Measurements from ENCODE around the gene WDR1.

WDR1 gene

GRCh38 chr4:10097906-10098779 lies 18.5 kb downstream of the WDR1 start:
- DNase-seq, result no peak

DNA sequence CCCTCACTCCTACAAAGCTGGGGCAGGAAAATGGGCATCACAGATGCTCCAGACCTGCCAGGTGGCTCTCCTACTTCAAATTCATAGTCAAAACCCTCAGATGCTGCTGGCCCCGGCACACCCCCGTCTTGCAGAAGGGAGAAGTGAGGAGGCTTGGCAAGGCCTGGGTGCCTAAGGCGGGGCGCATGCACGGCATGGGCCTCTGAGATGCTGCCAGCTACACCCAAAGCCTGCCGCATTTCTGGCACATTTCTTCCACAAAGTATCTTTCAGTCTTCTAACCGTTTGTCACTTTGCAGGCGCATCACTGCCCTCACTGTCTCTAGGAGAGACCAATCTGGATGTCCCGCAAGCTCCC lies 19.6 kb downstream of the WDR1 start:
- no peak for DNase-seq

GRCh38 chr4:10096201-10096977 lies 20.2 kb downstream of the WDR1 start:
- peak; percentile 40 to 81 for DNase-seq

GRCh38 chr4:10095296-10095991 lies 21.2 kb downstream of the WDR1 start:
- DNase-seq, result peak in 1 of 2 experiments; percentile 52

GRCh38 chr4:10094841-10095240 lies 21.8 kb downstream of the WDR1 start:
- no peak for DNase-seq

DNA sequence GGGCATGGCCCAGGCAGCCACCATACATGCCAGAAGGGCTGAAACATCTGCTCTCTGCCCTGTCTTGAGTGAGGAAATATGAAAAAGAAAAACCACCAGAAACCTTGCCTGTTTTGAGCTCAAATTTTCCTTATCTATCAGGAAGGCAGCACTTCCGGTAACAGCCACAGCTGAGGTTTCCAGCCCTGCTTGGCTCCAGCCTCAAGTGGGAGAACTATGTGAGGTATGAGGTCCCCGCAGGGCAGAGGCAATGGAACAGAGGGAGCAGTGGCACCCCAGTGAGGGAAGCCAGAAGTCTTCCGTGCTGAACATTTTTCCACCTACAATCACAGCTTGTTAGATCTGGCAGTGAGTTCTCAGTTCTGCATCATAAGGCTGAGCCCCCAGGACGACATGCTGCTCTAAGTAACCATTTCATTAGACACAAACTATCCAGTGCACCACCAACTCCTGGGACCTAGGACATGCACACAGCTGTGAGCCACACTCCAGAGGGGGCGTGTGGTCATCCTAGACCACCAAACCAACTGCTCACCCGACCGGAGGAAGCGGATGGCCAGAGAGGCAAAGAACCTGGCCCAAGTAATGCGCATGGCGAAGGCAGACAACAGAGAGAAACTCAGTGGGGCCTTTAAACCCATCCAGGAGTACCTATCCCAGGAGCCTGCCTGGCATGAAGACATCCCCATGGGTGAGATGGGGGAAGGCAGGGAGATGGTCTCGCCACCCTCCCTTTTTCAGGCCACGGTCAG lies 22.6 kb downstream of the WDR1 start:
- peak in 1 of 2 experiments; percentile 22 for DNase-seq

- no peak for DNase-seq
Measured at GRCh38 chr4:10093271-10093621, 23.4 kb downstream of the WDR1 start.

DNA sequence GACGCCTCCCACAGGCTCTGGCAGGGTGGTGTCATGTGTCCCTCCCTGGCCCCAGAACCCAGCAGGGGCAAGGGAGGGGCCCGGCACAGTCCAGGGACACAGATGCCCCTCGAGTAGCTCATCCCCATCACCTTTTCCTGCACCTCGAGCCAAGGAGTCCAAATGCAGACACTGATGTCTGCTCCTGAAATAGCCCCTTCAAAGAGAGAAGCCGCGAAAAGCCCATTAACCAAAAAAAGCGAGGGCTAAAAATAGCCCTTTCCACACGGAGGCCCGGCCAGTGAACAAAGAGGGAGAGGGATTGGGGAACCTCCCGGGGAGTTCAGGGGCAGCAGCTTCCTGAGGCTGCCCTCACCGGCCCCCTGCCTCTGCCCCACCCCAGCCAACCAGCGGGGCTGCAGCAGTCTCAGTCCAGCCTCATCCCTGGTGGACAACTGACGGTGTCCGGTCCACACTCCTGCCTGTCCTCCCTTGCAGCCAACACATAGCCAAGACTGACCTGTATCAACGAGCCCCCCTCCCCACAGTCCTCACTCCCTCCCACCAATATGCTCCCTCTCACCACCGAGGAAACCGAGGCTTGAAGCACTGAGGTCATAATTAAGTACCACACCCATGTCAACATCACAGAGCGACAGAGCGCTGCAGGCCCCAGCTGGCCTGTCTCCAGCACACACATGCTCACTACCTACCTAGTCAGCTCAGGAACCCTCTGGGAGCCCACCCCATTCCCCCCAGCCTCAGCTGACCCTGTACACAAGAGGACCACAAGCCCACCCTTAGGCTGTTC lies 23.9 kb downstream of the WDR1 start:
- no peak for DNase-seq

- DNase-seq, result no peak
Measured at GRCh38 chr4:10091531-10092181, 24.9 kb downstream of the WDR1 start.

- DNase-seq, result no peak
Measured at GRCh38 chr4:10090467-10091250, 25.9 kb downstream of the WDR1 start.

DNA sequence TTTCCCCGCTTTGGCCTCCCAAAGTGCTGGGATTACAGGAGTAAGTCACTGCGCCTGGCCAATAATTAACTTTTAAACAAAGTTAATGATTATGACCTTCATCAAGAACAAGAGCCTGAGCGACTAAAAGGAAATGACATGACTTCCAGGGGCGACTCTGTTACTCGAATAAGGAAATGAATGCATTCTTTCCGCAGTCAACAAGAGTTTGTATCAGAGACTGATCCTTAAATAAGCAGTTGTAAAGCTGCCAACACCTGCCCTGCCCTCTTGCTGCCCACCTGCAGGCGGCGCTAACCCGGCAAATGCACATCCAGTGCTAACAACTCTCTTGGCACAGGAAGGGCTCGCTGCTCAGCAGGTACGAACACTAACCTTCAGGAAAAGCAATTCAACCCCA lies 27.3 kb downstream of the WDR1 start:
- no peak for DNase-seq

DNA sequence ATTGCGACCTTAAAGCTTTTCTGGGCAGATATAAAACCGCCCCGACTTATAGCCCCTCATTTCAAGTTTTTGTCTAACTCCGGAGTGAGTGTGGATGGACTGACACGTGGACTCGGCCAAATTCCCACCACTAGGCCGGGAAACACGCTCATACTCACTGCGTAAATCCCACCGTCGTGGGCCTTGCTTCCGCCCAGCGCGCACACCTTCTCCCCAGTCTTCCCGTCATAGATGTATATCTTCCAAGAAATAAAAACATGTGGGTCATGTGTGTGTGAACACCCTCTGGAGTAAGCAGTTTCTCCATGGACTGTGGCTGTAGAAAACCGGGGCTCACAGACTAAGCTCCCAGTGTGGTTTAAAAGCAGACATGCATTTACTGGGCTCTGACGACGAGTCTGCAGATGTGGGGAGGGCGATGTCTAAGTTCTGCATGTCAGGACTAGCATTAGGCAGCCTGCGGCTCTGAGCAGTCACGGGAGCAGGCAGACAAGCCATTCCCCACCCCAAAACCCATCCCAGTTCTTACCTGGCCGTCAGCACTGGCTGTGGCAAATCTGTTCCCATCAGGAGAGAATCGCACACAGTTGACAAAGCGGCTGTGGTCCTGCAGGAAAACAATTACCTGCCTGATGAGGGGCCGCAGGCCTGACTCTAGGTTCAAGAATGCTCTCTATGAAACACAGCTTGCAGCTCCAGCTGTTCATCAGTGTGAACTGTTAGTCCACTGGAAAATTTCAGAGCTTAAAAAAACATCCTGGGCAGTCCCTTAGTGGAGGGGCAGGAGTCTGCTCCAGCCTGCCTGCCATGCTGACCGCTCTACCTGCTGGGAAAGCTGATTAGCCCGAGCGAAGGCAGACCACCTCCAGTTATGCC lies 28.2 kb downstream of the WDR1 start:
- no peak for DNase-seq

- no peak for DNase-seq
Measured at GRCh38 chr4:10087152-10087791, 29.3 kb downstream of the WDR1 start.

DNA sequence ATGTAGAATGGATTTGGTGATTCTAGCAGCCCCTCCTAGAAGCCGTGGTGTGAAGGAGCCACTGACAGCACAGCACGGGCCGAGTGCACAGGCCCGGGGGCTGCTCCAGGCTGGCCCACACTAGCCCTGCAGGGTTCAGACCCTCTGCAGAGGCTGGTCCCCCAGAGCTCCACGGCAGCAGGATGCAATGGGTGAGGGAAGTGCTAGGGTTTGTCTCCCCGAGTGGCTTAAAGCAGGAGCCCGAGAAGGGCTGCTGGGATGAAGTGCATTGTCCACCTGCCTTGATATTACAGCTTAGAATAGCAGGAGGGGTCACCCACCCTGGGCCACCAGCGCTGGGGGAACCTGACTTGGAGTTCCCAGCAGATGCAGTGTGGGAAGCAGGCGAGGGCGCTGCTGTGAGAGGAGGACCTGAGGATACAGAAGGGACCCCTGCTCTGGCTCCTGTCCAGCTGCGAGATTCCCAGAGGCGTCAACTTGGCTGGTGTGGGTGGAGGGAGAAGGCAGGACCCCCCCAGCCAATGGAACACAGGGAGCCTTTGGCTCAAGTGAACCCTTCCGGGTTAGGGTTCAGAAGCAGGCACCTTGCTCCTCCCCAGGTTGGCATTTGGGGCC lies 30.0 kb downstream of the WDR1 start:
- DNase-seq, result no peak

DNA sequence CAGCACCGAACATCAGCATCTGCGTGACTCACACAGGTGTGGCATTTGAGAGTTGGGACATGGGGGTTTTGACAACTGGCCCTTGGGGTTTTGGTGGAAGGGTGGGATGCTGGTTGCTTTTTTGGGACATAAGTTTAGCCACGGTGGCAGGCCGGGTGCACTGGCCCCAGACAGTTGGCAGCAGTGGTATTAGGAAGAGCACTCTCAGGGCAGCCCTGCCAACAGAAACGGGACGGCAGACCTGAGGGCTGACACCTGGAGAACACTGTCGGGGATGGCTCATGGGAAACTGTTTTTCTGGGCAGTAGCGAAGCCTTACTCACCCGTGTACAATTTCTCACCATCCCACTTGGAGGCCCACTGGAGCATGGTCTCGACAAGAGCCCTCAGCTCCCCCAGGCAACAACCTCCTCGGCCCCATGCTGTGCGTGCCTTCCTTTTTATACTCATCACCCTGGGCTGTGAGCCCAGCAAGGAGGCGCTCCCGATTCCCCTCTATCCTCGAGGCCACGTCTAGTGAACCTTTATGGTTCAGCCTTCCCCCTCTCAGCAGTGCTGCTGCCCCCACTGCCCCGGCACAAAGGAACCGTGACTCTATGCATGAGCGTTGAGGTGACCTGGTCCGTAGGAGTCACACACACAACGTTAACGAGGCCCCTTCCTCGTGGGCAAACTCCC lies 30.6 kb downstream of the WDR1 start:
- DNase-seq, result no peak

- no peak for DNase-seq
Measured at GRCh38 chr4:10085386-10085785, 31.2 kb downstream of the WDR1 start.

- no peak for DNase-seq
Measured at GRCh38 chr4:10084651-10085358, 31.8 kb downstream of the WDR1 start.

All from SW 1271 (cell line).